HG02610 (cell line): Measurements from ENCODE around the gene ZBTB46.

Source experiments
- ATAC-seq: cut with Tn5 transposase; IDR thresholded peaks from one replicate; pipeline ENCODE4 v1.9.1; 2021; ENCODE audit warnings: mild to moderate bottlenecking, moderate library complexity; ENCODE audit not compliant: unreplicated experiment

The ZBTB46 gene

DNA sequence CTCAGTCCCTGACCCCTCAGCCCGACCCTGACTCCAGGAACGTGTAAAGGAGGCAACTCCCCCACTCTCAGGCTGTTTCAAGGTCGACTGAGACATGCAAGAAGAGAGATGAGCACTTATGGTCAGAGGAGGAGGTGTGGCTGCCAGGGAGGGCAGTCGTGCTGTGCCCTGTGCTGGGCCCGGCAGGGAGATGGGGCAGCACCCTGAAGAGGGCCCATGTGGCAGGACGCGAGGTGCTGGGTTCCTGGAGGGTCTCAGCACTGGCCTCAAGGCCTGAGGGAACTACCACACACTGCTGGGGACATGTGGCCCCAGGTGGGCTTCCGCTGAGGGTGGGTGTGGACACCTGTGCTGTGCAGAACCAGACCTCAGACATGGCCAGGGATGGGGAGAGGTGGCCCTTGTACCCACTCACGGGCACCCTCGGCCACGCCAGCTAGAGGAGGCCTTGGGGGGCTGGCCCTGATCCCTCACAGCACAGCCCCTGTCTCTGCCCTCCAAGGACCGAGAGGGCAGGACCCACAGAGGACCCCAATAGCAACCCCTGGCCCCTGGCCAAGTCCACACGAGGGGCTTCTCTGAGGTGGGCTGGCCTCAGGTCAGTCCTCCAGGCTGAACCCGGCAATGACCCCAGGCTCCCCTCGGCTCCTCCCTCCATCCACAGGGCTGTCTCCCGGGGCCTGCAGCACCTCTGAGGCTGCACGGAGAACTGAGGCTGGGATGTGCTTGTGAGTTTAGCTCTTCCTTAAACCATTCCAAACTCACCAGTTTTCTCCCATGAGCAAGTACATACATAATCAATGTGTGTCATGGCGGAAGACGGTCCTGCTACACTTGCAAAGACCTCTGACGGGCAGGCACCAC, 82.8 kb downstream of the ZBTB46 start:
- no peak for ATAC-seq

DNA sequence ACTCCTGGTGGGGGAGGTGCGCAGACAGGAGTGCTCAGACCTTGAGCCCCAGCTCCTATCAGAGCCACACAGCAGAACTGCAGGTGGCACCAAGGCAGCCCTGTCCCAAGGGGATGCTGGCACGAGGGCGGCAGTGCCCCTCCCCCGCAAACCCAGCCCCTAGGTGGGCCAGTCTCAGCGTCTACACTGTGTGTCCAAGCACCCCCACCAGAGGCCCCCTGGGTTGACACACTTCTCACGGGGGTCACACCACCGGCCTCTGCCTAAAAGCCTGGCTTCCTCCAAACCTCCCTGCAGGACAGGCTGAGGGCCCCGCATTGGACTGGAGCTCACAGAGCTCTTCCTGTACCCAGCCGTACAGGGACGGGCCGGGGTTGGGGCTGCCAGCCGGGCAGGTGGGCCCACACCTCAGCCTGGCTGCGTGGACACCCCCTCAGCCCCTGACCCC, 83.4 kb downstream of the ZBTB46 start:
- ATAC-seq: no peak

- ATAC-seq: no peak
Observed at GRCh38 chr20:63746751-63747315, 84.2 kb downstream of the ZBTB46 start.

DNA sequence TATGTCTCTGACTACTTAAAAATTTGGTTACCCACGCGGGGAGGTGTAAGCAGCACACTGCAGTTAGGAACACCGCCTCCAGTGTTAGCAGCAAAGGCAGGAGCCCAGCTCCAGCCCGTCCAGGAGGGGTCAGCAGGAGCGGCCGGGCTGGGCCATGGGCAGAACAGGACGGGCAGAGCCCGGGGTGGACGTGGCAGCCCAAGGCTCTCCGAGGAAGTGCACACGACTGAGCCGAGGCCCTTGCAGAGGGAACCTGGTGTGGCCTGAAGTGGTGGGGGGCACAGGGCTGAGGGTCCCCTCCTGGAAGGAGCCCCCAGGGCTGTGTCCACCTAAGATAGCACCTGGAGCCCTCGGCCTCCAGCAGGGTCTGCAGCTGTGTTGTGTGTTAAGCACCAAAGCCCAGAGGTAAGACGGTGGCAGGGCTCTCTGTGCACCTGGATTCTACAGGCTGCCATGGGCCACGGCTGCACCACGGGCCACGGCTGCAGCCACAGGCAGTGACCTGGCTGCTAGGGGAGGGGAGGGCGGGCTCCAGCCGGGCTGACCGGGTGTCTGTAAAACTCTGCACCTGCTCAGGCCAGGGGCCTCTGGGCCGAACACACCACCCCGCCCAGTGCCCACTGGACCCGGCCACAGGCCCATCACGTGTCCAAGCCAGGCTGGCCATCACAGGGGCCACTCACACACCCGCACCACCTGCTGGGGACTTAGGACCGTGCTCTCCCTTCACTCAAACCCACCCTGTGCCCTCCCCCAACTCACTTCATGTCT, 84.9 kb downstream of the ZBTB46 start:
- ATAC-seq: no peak

DNA sequence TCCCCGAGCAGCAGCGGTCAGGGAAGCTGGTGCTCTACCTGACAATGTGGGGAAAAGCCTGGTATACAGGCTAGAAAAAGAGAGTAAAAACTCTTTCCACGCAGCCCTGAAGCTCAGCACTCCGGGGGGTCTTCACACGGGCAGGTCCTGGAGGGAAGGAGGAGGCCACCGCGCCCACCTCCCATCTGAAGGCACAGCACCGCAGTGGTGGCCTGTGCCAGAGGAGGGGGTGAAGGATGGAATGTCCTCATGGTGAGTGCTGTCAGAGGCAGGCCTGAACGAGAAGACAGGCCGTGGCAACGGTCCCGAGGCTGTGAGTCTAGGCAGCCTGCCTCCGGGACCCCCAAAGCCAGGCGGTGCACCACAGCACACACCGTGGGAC, 85.6 kb downstream of the ZBTB46 start:
- no peak for ATAC-seq

DNA sequence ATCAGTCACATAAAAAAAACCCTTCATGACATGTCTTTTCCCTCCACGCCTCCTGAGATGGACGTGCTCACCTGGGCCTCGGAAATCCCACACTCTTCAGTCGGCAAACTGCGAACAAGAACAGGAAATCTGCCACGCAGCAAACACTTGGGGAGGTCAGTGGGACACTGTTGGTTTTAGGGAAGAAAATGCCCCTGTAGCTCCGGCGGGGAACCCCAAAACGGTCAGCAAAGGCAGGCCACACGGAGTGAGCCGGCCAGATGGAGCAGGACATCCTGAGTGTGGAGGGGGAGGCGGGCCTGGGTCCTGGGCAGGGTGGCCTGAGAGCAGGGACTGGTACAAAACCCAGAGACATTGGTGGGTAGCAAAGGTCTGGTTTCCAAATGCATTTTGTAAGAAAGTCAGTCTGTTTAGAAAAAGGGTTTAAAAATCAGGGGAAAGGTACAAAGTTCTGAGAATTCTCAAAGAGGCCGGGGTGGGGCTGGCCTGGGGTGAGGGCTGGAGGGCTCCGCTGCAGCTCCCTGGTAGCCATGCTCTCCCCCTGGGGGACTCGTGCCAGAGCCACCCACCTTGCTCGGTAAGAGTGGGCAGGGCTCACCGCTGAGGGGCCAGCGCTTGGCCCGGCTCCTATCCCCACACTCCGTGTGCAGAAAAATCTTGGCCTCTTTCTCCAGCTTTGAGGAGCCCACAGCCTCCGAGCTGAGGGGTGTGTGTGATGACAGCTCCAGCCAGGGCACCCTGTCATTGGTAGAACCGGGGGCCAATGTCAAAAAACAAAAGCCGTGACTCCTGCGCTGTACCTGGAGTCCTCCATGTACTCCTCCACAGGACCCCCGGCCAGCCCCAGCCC, 86.3 kb downstream of the ZBTB46 start:
- no peak for ATAC-seq

DNA sequence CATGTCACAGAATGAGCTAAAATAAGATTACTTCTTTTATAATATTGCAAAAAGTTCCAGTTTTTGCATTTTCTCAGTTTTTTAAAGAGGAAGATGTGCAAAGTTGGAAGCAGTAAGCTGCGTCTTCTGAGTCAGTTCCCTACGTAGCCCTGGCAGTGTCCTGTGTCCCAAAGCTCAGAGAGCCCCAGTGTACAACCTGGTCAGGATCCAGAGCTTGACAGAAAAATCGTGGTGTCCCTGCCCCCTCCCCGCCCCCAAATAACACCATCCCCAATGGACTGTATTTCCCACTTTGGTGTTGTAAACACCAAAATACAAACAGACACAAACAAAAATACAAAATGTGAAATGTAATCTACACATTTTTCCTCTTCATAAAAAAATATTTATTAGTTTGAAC, 86.9 kb downstream of the ZBTB46 start:
- ATAC-seq: no peak

GRCh38 chr20:63743210-63743970, 87.7 kb downstream of the ZBTB46 start:
- ATAC-seq: no peak

DNA sequence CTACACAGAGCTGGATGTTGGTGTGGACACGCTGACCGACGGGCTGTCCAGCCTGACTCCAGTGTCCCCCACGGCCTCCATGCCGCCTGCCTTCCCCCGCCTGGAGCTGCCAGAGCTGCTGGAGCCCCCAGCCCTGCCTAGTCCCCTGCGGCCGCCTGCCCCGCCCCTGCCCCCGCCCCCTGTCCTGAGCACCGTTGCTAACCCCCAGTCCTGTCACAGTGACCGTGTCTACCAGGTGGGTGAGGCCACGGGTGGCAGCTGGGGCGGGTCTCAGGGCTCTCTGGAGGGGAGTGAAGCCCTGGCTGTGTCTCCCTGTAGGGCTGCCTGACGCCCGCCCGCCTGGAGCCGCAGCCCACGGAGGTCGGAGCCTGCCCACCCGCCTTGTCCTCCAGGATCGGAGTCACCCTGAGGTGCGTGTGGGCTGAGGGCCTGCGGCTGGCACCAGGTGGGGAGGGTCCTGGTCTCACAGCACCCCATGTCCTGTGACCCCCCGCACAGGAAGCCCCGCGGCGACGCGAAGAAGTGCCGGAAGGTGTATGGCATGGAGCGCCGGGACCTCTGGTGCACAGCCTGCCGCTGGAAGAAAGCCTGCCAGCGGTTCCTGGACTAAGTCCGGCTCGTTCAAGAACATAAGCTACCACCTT, 88.6 kb downstream of the ZBTB46 start:
- no peak for ATAC-seq

GRCh38 chr20:63741676-63742380, 89.2 kb downstream of the ZBTB46 start:
- ATAC-seq: no peak

DNA sequence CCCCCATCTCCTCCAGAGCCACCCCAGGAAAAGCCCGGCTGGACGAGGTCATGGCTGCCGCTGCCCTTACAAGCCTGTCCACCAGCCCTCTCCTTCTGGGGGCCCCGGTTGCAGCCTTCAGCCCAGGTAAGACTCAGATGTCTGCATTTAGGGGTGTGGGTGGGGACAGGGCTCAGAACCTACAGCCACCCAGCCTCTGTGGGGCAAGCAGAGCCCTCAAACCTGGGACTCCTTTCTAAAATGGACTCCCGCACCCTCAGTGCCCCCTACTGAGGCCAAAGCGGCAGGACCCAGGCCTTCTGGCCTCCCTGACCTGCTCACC, 89.7 kb downstream of the ZBTB46 start:
- no peak for ATAC-seq

DNA sequence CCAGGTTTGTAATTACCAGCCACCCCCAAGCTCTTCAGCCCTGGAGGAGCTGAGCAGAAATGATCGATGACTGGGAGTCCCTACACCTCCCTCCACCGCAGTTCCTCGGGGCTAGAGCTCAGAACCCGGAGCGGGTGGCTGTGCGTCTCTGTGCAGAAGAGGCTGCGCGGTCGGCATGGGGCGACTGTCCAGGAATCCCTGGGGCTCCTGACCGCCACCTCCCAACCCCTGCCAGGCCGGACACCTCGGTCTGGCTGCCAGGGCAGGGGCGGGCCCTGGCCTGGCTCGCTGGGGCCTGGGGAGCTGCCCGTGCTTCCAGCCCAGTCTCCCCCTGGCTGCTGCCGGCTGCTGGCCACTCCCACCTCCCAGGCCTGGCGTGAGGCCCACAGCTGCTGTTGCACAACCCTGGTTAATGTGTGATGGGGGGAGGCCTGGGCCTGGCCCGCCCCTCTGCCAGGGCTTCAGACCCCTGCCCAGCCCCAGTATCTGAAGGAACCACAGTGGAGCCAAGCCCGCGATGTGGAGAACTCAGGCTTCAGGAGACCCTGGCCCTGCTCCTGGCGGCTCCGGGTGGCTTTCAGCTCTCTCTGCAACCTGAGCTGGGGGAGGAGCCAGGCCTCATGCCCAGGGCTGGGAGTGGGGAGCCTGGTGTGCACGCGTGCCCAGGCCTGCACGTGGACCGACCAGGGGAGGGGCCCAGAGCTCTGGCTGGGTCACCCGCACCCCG, 90.3 kb downstream of the ZBTB46 start:
- no peak for ATAC-seq

DNA sequence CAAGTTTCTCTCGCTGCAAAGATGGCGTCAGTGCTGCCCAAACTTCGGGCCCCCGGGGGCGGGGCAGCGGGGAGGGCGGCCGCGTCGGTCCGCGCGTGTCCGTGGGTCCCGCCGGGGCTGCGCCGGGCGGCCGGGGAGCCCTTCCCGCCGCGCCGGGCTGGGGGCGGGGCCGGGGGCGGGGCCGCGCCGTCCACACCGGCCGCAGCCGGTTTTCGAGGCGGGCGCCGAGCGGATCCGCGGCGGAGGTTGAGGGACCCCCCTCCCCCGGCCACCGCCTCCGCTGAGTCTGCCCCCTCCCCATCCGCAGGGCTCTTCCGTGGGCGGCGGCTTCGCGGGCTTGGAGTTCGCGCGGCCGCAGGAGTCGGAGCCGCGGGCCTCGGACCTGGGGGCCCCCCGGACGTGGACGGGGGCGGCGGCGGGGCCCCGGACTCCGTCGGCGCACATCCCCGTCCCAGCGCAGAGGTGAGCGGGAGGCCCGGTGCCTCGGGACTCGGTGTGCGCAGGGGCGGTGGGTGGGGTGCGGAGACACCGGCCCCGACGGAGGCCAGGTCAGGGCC, 90.9 kb downstream of the ZBTB46 start:
- ATAC-seq: peak; percentile 20

DNA sequence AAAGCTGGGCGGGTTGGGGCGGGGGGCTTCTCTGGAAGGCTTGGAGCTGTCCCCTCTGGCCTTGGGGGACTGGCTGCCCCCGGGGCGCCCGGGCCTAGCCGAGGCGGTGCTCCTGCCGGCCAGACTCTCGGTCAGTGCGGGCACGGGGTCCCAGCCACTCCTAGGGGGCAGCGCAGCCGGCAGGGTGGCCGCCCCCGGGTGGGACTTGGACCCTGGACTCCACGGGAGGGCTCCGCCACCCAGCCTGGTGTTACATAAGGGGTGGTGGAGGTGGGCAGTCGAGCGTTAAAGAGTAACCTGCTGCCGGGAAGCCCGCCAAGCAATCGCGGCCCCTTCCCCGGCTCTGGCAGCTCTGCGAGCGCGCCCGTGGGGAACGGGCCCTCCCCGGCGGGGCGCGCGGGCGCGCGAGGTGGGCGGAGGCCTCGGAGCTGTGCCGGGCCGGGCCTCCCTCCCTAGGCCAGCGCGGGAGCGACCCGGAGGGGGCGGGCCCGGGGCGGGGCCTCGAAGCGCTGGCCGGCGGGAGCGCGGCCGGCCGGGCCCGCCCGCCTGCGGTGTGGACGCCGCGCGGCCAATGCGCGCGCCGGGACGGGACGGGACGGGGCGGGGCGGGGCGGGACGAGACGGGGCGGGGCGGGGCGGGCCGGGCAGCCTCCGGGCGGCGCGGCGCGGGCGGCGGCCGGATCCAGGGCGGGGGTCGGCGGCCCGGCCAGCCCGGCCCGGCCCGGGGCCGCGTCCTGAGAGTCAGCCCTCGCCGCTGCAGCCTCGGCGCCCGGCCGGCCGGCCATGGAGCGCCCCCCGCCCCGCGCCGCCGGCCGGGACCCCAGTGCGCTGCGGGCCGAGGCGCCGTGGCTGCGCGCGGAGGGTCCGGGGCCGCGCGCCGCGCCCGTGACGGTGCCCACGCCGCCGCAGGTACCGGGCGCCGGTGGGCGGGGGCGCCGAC, 91.7 kb downstream of the ZBTB46 start, which contains the start of gene SLC2A4RG:
TSS of gene SLC2A4RG (plus strand) at position 647 of the 940 bp plus-strand sequence. CDS start at position 784, 137 bp downstream.
- peak; percentile 48 for ATAC-seq

DNA sequence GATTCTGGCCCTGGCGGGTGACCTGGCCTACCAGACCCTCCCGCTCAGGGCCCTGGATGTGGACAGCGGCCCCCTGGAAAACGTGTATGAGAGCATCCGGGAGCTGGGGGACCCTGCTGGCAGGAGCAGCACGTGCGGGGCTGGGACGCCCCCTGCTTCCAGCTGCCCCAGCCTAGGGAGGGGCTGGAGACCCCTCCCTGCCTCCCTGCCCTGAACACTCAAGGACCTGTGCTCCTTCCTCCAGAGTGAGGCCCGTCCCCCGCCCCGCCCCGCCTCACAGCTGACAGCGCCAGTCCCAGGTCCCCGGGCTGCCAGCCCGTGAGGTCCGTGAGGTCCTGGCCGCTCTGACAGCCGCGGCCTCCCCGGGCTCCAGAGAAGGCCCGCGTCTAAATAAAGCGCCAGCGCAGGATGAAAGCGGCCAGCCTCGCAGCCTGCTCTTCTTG, 92.4 kb downstream of the ZBTB46 start:
- ATAC-seq: no peak

DNA sequence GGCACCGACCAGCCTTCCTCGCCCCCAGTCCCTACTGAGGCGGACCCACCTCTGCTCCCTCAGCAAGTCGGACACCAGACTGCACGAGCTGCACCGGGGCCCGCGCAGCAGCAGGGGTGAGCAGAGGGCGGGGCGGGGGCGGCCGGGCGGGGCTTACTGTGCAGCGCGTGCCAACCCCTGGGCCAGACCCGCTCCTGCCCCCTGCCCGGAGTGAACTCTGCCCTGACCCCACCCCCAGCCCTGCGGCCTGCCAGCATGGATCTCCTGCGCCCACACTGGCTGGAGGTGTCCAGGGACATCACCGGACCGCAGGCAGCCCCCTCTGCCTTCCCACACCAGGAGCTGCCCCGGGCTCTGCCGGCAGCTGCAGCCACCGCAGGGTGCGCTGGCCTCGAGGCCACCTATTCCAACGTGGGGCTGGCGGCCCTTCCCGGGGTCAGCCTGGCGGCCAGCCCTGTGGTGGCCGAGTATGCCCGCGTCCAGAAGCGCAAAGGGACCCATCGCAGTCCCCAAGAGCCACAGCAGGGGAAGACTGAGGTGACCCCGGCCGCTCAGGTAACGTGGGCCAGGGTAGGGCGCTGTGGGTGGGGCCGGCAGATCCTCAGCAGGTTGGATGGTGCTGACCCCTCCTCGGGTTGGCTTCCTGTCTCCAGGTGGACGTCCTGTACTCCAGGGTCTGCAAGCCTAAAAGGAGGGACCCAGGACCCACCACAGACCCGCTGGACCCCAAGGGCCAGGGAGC, 92.9 kb downstream of the ZBTB46 start:
- ATAC-seq: no peak

GRCh38 chr20:63737695-63737944, 93.4 kb downstream of the ZBTB46 start:
- ATAC-seq: no peak
